Spleen (tissue), 11 donors: Measurements from ENCODE around the gene TANGO6. TPM values are rescaled to one million over a fixed set of nuclear protein-coding genes. Genes with fewer than 3 reads are reported as not detected.

Experiments
- DNase-seq: peaks from one replicate; pipeline ENCODE4 v3.0.0-alpha.2; 2020
- H3K27ac ChIP-seq, 8 donors: fragments of 200-600 bp; sonication (generic) in 7 of 8; 1 replicate in 4 of 8; 2 replicates in 4 of 8; pipeline versions ENCODE4 v1.5.0 to v1.8.0; 2016 to 2021; ENCODE audit warnings: inconsistent platforms in 4 of 8, mild to moderate bottlenecking in 4 of 8, moderate library complexity in 1 of 8
- H3K27me3 ChIP-seq, 7 donors: fragments of 200-600 bp; sonication (generic) in 6 of 7; replicated peaks in 1 of 7; 1 replicate in 4 of 7; 2 replicates in 3 of 7; pipeline versions ENCODE4 v1.5.0 to v1.8.0; 2016 to 2021; ENCODE audit warnings: inconsistent platforms in 3 of 7, mild to moderate bottlenecking in 1 of 7
- H3K36me3 ChIP-seq, 6 donors: fragments of 200-600 bp; sonication (generic) in 5 of 6; 1 replicate in 4 of 6; 2 replicates in 2 of 6; pipeline versions ENCODE4 v1.5.0 to v1.8.0; 2016 to 2021; ENCODE audit warnings: inconsistent platforms in 2 of 6
- H3K4me1 ChIP-seq, 6 donors: fragments of 200-600 bp; sonication (generic) in 5 of 6; 1 replicate in 3 of 6; 2 replicates in 3 of 6; pipeline versions ENCODE4 v1.5.0 to v1.8.0; 2016 to 2021; ENCODE audit warnings: inconsistent platforms in 3 of 6
- H3K4me3 ChIP-seq, 8 donors: fragments of 200-600 bp; sonication (generic) in 7 of 8; 1 replicate in 4 of 8; 2 replicates in 4 of 8; pipeline versions ENCODE4 v1.5.0 to v1.8.0; 2016 to 2021; ENCODE audit warnings: inconsistent platforms in 4 of 8, mild to moderate bottlenecking in 4 of 8, moderate library complexity in 2 of 8
- H3K9me3 ChIP-seq, 8 donors: fragments of 200-600 bp; sonication (generic) in 7 of 8; 1 replicate in 4 of 8; 2 replicates in 4 of 8; pipeline versions ENCODE4 v1.5.0 to v1.8.0; 2016 to 2021; ENCODE audit warnings: inconsistent platforms in 4 of 8
- POLR2A ChIP-seq, 3 donors: fragments of 450-650 bp; IDR thresholded peaks; one replicate each; pipeline ENCODE4 v1.5.1; 2017; ENCODE audit warnings: antibody characterized with exemption in 3 of 3, mild to moderate bottlenecking in 1 of 3
- POLR2AphosphoS5 ChIP-seq, 3 donors: sonication (generic); formaldehyde crosslinking; IDR thresholded peaks; one replicate each; pipeline ENCODE4 v1.5.1; 2017; ENCODE audit warnings: antibody characterized with exemption in 3 of 3
- whole genome bisulfite sequencing, 5 donors: extraction: QIAGEN DNeasy Blood & Tissue Kit in 3 of 5; methylation state at CpG; one replicate each; pipeline versions ENCODE4 v1.1.5 to v1.1.7; 2013 to 2018; 5-methylcytosine and 5-hydroxymethylcytosine counted together
- intact Hi-C: fragments of 100-400 bp; cut with DNase I; formaldehyde crosslinking; loops from one replicate; pipeline ENCODE4 v1.15.0; 2023; ENCODE audit warnings: low total_unique reads
- polyA plus RNA-seq, 3 donors: library from polyadenylated mRNA; stranded (reverse); fragments of 200-250 nt; gene quantifications; one replicate each; pipeline ENCODE4 v1.2.1, GENCODE V29; 2013
- total RNA-seq, 7 donors: library from RNA; depleted of rRNA in 3 of 7; stranded (reverse); fragments of >200 nt in 3 of 7; fragmentation: NEBNext Ultra II Directional in 4 of 7; extraction: Animal tissue kit (Norgen Biotek cat#: 25700) in 4 of 7; gene quantifications; one replicate each; pipeline versions ENCODE4 v1.1.0 to v1.2.1, GENCODE V29; 2016 to 2021
- TF ChIP-seq, protein P1 (sequence below), 11 experiments: fragments of 200-600 bp in 7 of 11; fragments of 450-650 bp in 4 of 11; sonication (generic) in 4 of 11; IDR thresholded peaks in 8 of 11; conservative IDR thresholded peaks in 3 of 11; 1 replicate in 7 of 11; 2 replicates in 4 of 11; pipeline versions ENCODE4 v1.4.0 to v1.8.0; 2016 to 2021; ENCODE audit warnings: antibody characterized with exemption in 11 of 11, inconsistent platforms in 4 of 11, mild to moderate bottlenecking in 1 of 11
- donor health status: healthy with polysubstance abuse.
- donor health status: DM: no; HTN: no; CAD: no; lungs with moderate emphysema.
- donor health status: DM: no; HTN: no; CAD: no.
- donor health status: Bipolar disorder and iron deficiency.
- donor health status: healthy.
- donor health status: DM: no; HTN: no; CAD: no.
- donor health status: DM: yes; HTN: yes; CAD: no.

Gene TANGO6
- total and polyA plus RNA-seq, 10 donors = 1.9 to 35.2 (median 23.0) TPM

DNA sequence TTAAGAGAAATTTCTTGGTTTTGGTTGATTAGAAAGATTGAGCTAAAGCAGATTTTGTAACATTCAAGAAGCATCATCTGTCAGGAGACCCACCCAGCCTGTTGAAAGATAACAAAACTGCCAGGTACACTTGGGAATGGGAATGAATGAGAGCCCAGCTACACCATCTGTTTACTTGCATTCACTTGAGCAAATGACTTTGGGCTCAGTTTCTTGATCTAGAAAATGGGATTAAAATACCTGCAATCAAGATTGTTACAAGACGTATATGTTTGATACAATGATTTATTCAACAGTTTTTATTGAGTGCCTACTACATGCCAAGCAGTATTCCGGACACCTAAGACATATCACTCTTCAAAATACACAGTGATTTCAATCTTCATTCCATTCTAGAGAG, 185.8 kb downstream of the TANGO6 start:
- TF ChIP-seq, protein P1, sequence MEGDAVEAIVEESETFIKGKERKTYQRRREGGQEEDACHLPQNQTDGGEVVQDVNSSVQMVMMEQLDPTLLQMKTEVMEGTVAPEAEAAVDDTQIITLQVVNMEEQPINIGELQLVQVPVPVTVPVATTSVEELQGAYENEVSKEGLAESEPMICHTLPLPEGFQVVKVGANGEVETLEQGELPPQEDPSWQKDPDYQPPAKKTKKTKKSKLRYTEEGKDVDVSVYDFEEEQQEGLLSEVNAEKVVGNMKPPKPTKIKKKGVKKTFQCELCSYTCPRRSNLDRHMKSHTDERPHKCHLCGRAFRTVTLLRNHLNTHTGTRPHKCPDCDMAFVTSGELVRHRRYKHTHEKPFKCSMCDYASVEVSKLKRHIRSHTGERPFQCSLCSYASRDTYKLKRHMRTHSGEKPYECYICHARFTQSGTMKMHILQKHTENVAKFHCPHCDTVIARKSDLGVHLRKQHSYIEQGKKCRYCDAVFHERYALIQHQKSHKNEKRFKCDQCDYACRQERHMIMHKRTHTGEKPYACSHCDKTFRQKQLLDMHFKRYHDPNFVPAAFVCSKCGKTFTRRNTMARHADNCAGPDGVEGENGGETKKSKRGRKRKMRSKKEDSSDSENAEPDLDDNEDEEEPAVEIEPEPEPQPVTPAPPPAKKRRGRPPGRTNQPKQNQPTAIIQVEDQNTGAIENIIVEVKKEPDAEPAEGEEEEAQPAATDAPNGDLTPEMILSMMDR (IDR thresholded peaks at IDR 0.05 in 8 of 11, conservative IDR thresholded peaks at IDR 0.05 in 3 of 11) = no peak
- TF ChIP-seq POLR2A (IDR thresholded peaks at IDR 0.05) (no peak), POLR2AphosphoS5 (IDR thresholded peaks at IDR 0.05) (no peak)
- intact Hi-C loops = no loop called here
- no peak for DNase-seq
- Histone ChIP-seq H3K36me3 (peaks cover 0 to 67% (median 19%) of the 10 kb centered on the region in 6 donors), H3K9me3 (no peaks in the 10 kb centered on the region), H3K4me1 (no peaks in the 10 kb centered on the region), H3K4me3 (no peak overlapping the region), H3K27me3 (no peaks in the 10 kb centered on the region), H3K27ac (no peak overlapping the region)
- 95 to 100% (median 97%) methylated on average over 2 of the region's 2 CpGs for WGBS, 5 donors

DNA sequence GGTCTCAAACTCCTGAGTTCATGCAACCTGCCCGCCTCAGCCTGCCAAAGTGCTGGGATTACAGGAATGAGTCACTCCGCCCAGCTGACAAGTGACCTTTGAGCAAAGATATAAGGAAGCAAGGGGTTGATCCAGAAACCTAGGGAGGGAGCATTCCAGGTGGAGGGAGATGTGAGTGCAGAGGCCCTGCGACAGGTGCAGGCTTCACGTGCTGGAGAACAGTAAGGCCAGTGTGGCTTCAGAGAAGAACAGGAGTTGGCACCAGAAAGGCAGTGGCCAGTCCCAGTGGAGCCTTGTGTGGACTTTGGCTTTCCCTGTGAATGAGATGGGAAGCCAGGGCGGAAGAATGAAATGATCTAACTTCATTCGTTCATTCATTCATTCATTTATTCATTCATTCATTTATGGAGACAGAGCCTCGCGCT, 188.6 kb downstream of the TANGO6 start:
- H3K4me1 ChIP-seq = no peaks in the 10 kb centered on the region
- no peaks in the 10 kb centered on the region for H3K27me3 ChIP-seq
- H3K27ac ChIP-seq = no peak overlapping the region
- no peak overlapping the region for H3K4me3 ChIP-seq
- TF ChIP-seq POLR2AphosphoS5 (IDR thresholded peaks at IDR 0.05) (no peak), POLR2A (IDR thresholded peaks at IDR 0.05) (no peak)
- TF ChIP-seq, protein P1 (IDR thresholded peaks at IDR 0.05 in 8 of 11, conservative IDR thresholded peaks at IDR 0.05 in 3 of 11) = no peak
- DNase-seq = no peak
- peaks cover 0 to 54% (median 12%) of the 10 kb centered on the region in 6 donors for H3K36me3 ChIP-seq
- WGBS, 5 donors = 96 to 98% (median 97%) methylated on average over 8 of the region's 8 CpGs
- intact Hi-C loops = no loop called here
- no peaks in the 10 kb centered on the region for H3K9me3 ChIP-seq

DNA sequence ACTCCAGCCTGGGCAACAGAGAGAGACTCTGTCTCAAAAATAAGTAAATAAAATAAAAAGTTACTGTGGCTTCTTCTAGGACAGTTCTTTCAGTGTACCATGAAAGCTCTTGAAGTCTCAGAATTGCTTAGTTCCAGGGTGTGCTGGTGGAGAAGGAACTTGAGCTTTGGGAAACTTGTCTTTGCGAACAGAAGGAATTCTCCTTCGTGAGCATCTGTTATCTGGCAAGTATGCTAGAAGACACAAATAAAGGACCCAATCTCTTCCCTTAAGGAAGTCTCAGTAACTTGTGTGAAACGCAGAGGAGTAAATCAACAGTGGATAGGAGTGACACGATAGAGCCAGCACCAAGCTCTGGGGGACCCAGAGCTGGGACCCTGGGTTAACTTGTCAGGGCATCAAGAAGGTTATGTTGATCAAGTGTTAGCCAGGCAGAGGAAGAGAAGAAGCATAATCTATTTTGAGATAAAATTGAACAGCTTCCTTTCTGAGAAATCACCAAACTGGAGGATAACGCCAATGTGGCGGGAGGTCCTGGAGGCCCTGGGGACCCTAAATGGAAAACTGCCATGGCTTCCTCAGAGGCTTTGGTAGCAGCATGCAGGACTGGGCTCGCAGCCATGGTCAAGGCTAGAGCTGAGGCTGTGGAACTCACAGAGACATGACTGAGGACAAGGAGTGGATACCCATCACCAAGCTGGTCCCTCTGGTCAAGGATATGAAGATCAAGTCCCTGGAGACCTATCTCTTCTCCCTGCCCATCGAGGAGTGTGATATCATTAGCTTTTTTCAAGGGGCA, 190.0 kb downstream of the TANGO6 start:
- no peaks in the 10 kb centered on the region for H3K4me1 ChIP-seq
- intact Hi-C loops = no loop called here
- TF ChIP-seq, protein P1 (IDR thresholded peaks at IDR 0.05 in 8 of 11, conservative IDR thresholded peaks at IDR 0.05 in 3 of 11) = no peak
- TF ChIP-seq POLR2A (IDR thresholded peaks at IDR 0.05) (no peak), POLR2AphosphoS5 (IDR thresholded peaks at IDR 0.05) (no peak)
- no peak overlapping the region for H3K4me3 ChIP-seq
- no peaks in the 10 kb centered on the region for H3K9me3 ChIP-seq
- H3K27me3 ChIP-seq = no peaks in the 10 kb centered on the region
- no peak for DNase-seq
- H3K27ac ChIP-seq = no peak overlapping the region
- WGBS, 5 donors = 94 to 96% (median 95%) methylated on average over 8 of the region's 8 CpGs
- H3K36me3 ChIP-seq = peaks cover 0 to 45% (median 12%) of the 10 kb centered on the region in 6 donors

DNA sequence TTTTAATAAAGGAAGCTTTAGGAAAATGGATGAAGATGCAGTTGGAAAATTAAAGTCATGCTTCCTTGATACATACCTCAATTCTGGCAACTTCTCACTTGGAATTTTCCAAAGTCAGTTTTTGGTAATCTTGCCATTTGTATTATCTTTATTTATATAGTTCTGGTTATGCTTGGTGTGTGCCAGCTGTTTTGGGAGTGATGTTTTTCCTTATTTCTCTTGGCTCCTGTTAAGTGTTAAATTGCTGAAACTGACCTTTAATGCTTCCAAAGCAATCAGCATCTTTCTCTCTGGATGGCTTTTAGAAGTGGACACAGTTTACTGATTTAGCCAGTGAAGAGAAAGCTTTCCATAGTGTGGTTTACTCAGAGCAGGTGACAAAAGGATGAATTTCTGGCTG, 192.0 kb downstream of the TANGO6 start:
- no peaks in the 10 kb centered on the region for H3K9me3 ChIP-seq
- no peak for DNase-seq
- TF ChIP-seq POLR2A (IDR thresholded peaks at IDR 0.05) (no peak), POLR2AphosphoS5 (IDR thresholded peaks at IDR 0.05) (no peak)
- TF ChIP-seq, protein P1 (IDR thresholded peaks at IDR 0.05 in 8 of 11, conservative IDR thresholded peaks at IDR 0.05 in 3 of 11) = no peak
- no peak overlapping the region for H3K27ac ChIP-seq
- intact Hi-C loops = no loop called here
- peaks cover 0 to 49% (median 15%) of the 10 kb centered on the region in 6 donors for H3K36me3 ChIP-seq
- no peaks in the 10 kb centered on the region for H3K27me3 ChIP-seq
- no peak overlapping the region for H3K4me3 ChIP-seq
- H3K4me1 ChIP-seq = no peaks in the 10 kb centered on the region
